ENCODE measurements around the gene WNT3A.

GRCh38 chr1:228110556-228110955, 103.8 kb downstream of the WNT3A start:
- TF ChIP-seq, protein P1, sequence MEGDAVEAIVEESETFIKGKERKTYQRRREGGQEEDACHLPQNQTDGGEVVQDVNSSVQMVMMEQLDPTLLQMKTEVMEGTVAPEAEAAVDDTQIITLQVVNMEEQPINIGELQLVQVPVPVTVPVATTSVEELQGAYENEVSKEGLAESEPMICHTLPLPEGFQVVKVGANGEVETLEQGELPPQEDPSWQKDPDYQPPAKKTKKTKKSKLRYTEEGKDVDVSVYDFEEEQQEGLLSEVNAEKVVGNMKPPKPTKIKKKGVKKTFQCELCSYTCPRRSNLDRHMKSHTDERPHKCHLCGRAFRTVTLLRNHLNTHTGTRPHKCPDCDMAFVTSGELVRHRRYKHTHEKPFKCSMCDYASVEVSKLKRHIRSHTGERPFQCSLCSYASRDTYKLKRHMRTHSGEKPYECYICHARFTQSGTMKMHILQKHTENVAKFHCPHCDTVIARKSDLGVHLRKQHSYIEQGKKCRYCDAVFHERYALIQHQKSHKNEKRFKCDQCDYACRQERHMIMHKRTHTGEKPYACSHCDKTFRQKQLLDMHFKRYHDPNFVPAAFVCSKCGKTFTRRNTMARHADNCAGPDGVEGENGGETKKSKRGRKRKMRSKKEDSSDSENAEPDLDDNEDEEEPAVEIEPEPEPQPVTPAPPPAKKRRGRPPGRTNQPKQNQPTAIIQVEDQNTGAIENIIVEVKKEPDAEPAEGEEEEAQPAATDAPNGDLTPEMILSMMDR (conservative IDR thresholded peaks at IDR 0.05; ENCODE audit: low read depth, low read length), result no peak
- TF ChIP-seq SMC3 (IDR thresholded peaks at IDR 0.05; ENCODE audit: low read depth, low read length) (no peak), RAD21 (IDR thresholded peaks at IDR 0.05; ENCODE audit: low read length) (no peak), MXI1 (IDR thresholded peaks at IDR 0.05; ENCODE audit: borderline replicate concordance, low read depth, low read length) (no peak), POLR2A (IDR thresholded peaks at IDR 0.05; ENCODE audit: low read depth, low read length) (no peak), FOS (IDR thresholded peaks at IDR 0.05; ENCODE audit: low read depth, low read length) (no peak), CHD1 (IDR thresholded peaks at IDR 0.05; ENCODE audit: low read depth, low read length) (no peak), USF2 (IDR thresholded peaks at IDR 0.05; ENCODE audit: low read depth, low read length) (no peak), BHLHE40 (IDR thresholded peaks at IDR 0.05; ENCODE audit: low read depth, low read length) (no peak), RCOR1 (IDR thresholded peaks at IDR 0.05; ENCODE audit: insufficient replicate concordance, low read length) (no peak), RFX5 (IDR thresholded peaks at IDR 0.05; ENCODE audit: low read depth, low read length) (no peak), NFE2L2 (IDR thresholded peaks at IDR 0.05; ENCODE audit: low read depth, low read length) (no peak), CEBPB (IDR thresholded peaks at IDR 0.05; ENCODE audit: low read depth, low read length) (no peak)
- TF ChIP-seq, protein P2, sequence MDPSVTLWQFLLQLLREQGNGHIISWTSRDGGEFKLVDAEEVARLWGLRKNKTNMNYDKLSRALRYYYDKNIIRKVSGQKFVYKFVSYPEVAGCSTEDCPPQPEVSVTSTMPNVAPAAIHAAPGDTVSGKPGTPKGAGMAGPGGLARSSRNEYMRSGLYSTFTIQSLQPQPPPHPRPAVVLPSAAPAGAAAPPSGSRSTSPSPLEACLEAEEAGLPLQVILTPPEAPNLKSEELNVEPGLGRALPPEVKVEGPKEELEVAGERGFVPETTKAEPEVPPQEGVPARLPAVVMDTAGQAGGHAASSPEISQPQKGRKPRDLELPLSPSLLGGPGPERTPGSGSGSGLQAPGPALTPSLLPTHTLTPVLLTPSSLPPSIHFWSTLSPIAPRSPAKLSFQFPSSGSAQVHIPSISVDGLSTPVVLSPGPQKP (IDR thresholded peaks at IDR 0.05; ENCODE audit: borderline replicate concordance, low read depth, low read length), result no peak
